Activated T-cell treated with anti-CD3 and anti-CD28 coated beads, Interleukin-2, amount 50 U/mL, for 72 hours (primary cell): ENCODE measurements around the gene TIRAP. TPM values are rescaled to one million over a fixed set of nuclear protein-coding genes. Genes with fewer than 3 reads are reported as not detected.
A peak's percentile ranks its signal among the peaks of the same experiment; 100 is the strongest.
"Not testable (repeated sequence)": the region's sequence is repeated elsewhere in the genome, so short reads cannot be mapped to it uniquely, and the experiment has no call there.

Experiments
- ATAC-seq, 2 donors: fragments of 150-1000 bp; cut with Tn5 transposase; replicated peaks in 1 of 2; 2 replicates each; pipeline ENCODE4 v1.10.0; 2021; ENCODE audit warnings: moderate library complexity in 2 of 2, mild to moderate bottlenecking in 1 of 2
- DNase-seq, 2 donors: peaks; one replicate each; pipeline ENCODE4 v3.0.0; 2021 to 2022; ENCODE audit warnings: mixed read lengths in 1 of 2
- H3K27ac Mint-ChIP-seq: one replicate; pipeline ENCODE4 v1.8.0; 2022; ENCODE audit warnings: mild to moderate bottlenecking, moderate library complexity, mixed read lengths
- H3K27me3 Mint-ChIP-seq: one replicate; pipeline ENCODE4 v1.8.0; 2022; ENCODE audit warnings: low read depth, mixed read lengths
- H3K36me3 Mint-ChIP-seq, 2 donors: one replicate each; pipeline ENCODE4 v1.8.0; 2022; ENCODE audit warnings: mixed read lengths in 2 of 2, mild to moderate bottlenecking in 1 of 2; ENCODE audit not compliant: insufficient read depth in 2 of 2
- H3K4me1 Mint-ChIP-seq: one replicate; pipeline ENCODE4 v1.8.0; 2022; ENCODE audit warnings: low read depth, mixed read lengths
- H3K4me3 Mint-ChIP-seq, 2 donors: one replicate each; pipeline ENCODE4 v1.8.0; 2022; ENCODE audit warnings: mild to moderate bottlenecking in 2 of 2, mixed read lengths in 2 of 2, moderate library complexity in 2 of 2
- H3K9me3 Mint-ChIP-seq, 2 donors: one replicate each; pipeline ENCODE4 v1.8.0; 2022; ENCODE audit warnings: mixed read lengths in 2 of 2
- total RNA-seq, 2 donors: library from RNA; stranded (reverse); gene quantifications; one replicate each; pipeline ENCODE4 v1.2.3, GENCODE V29; 2022

The TIRAP gene
- total RNA-seq, 2 donors from 2014 or later, result 14.0 to 15.2 TPM

GRCh38 chr11:126297004-126297403 lies 14.1 kb downstream of the TIRAP start:
- H3K27ac Mint-ChIP-seq, result peak overlapping the region; percentile 17
- H3K27me3 Mint-ChIP-seq, result no peaks in the 10 kb centered on the region

GRCh38 chr11:126303623-126304456 lies 20.9 kb downstream of the TIRAP start, which contains the start of gene DCPS:
DCPS (plus strand) TSS chr11:126304060; CDS start chr11:126304081, 21 bp downstream.
- peak within 1 kb of the TSS; percentile 93 to 97 for H3K4me3 Mint-ChIP-seq

More at GRCh38 chr11:126297004-126297403, 14.1 kb downstream of the TIRAP start:
- no peaks in the 10 kb centered on the region for H3K9me3 Mint-ChIP-seq
- H3K4me3 Mint-ChIP-seq, result no peak overlapping the region
- H3K36me3 Mint-ChIP-seq, result peaks cover 4 to 5% of the 10 kb centered on the region in 2 donors
- DNase-seq (no peak), ATAC-seq (no peak)
- H3K4me1 Mint-ChIP-seq, result peaks cover 10% of the 10 kb centered on the region

GRCh38 chr11:126304457-126305075 lies 21.7 kb downstream of the TIRAP start:
- H3K36me3 Mint-ChIP-seq, result peaks cover 5 to 6% of the 10 kb centered on the region in 2 donors
- DNase-seq, result no peak

More at GRCh38 chr11:126303623-126304456, 20.9 kb downstream of the TIRAP start, which contains the start of gene DCPS:
- Mint-ChIP-seq H3K27me3 (no peaks in the 10 kb centered on the region), H3K27ac (peak within 1 kb of the TSS; percentile 99), H3K36me3 (peaks cover 5 to 6% of the 10 kb centered on the region in 2 donors), H3K9me3 (no peaks in the 10 kb centered on the region), H3K4me1 (peaks cover 51% of the 10 kb centered on the region)
- peak; percentile 90 to 93 for DNase-seq
- ATAC-seq, result peak; percentile 95 to 96

GRCh38 chr11:126305699-126306098 lies 22.8 kb downstream of the TIRAP start:
- Mint-ChIP-seq H3K4me3 (peak overlapping the region; percentile 79 to 93), H3K27ac (peak overlapping the region; percentile 72), H3K4me1 (peaks cover 57% of the 10 kb centered on the region), H3K36me3 (peaks cover 5 to 9% of the 10 kb centered on the region in 2 donors), H3K27me3 (no peaks in the 10 kb centered on the region), H3K9me3 (no peaks in the 10 kb centered on the region)
- ATAC-seq, result peak; percentile 63 to 68
- peak; percentile 34 to 35 for DNase-seq

More at GRCh38 chr11:126304457-126305075, 21.7 kb downstream of the TIRAP start:
- no peak for ATAC-seq
- peak overlapping the region; percentile 99 for H3K27ac Mint-ChIP-seq
- no peaks in the 10 kb centered on the region for H3K27me3 Mint-ChIP-seq
- H3K4me1 Mint-ChIP-seq, result peaks cover 51% of the 10 kb centered on the region
- H3K9me3 Mint-ChIP-seq, result no peaks in the 10 kb centered on the region
- H3K4me3 Mint-ChIP-seq, result peak overlapping the region; percentile 93 to 97

- ATAC-seq (no peak), DNase-seq (no peak)
- H3K4me1 Mint-ChIP-seq, result peaks cover 54% of the 10 kb centered on the region
- peaks cover 5 to 13% of the 10 kb centered on the region in 2 donors for H3K36me3 Mint-ChIP-seq
- no peak overlapping the region for H3K27ac Mint-ChIP-seq
- H3K9me3 Mint-ChIP-seq, result no peaks in the 10 kb centered on the region
- H3K4me3 Mint-ChIP-seq, result no peak overlapping the region
- no peaks in the 10 kb centered on the region for H3K27me3 Mint-ChIP-seq
These were observed 24.8 kb downstream of the TIRAP start for GRCh38 chr11:126307706-126308105.

GRCh38 chr11:126308271-126308671 lies 25.4 kb downstream of the TIRAP start:
- no peak for ATAC-seq
- no peak overlapping the region for H3K27ac Mint-ChIP-seq
- peaks cover 48% of the 10 kb centered on the region for H3K4me1 Mint-ChIP-seq
- no peaks in the 10 kb centered on the region for H3K9me3 Mint-ChIP-seq
- no peak for DNase-seq
- H3K36me3 Mint-ChIP-seq, result peaks cover 5 to 13% of the 10 kb centered on the region in 2 donors
- H3K27me3 Mint-ChIP-seq, result no peaks in the 10 kb centered on the region
- H3K4me3 Mint-ChIP-seq, result no peak overlapping the region

- H3K9me3 Mint-ChIP-seq, DNase-seq, H3K27me3 Mint-ChIP-seq, H3K4me3 Mint-ChIP-seq, ATAC-seq, H3K27ac Mint-ChIP-seq: not testable (repeated sequence)
- H3K4me1 Mint-ChIP-seq, result peaks cover 44% of the 10 kb centered on the region
- peaks cover 5 to 14% of the 10 kb centered on the region in 2 donors for H3K36me3 Mint-ChIP-seq
These were observed 25.9 kb downstream of the TIRAP start for GRCh38 chr11:126308771-126309170.

GRCh38 chr11:126310200-126310991 lies 27.5 kb downstream of the TIRAP start:
- ATAC-seq (peak; percentile 65 to 71), DNase-seq (peak; percentile 61 to 65)
- Mint-ChIP-seq H3K36me3 (peaks cover 6 to 21% of the 10 kb centered on the region in 2 donors), H3K27ac (no peak overlapping the region), H3K4me1 (peaks cover 28% of the 10 kb centered on the region), H3K9me3 (no peaks in the 10 kb centered on the region), H3K4me3 (no peak overlapping the region), H3K27me3 (no peaks in the 10 kb centered on the region)

- DNase-seq (no peak), ATAC-seq (no peak)
- Mint-ChIP-seq H3K4me1 (peaks cover 22% of the 10 kb centered on the region), H3K27ac (no peak overlapping the region), H3K36me3 (peaks cover 3 to 18% of the 10 kb centered on the region in 2 donors), H3K4me3 (no peak overlapping the region), H3K27me3 (no peaks in the 10 kb centered on the region), H3K9me3 (no peaks in the 10 kb centered on the region)
These were observed 28.1 kb downstream of the TIRAP start for GRCh38 chr11:126310992-126311310.

GRCh38 chr11:126311401-126312291 lies 28.8 kb downstream of the TIRAP start:
- no peak for DNase-seq
- Mint-ChIP-seq H3K27ac (no peak overlapping the region), H3K4me3 (no peak overlapping the region), H3K36me3 (peaks cover 6 to 25% of the 10 kb centered on the region in 2 donors), H3K9me3 (no peaks in the 10 kb centered on the region), H3K4me1 (peaks cover 17% of the 10 kb centered on the region), H3K27me3 (no peaks in the 10 kb centered on the region)
- no peak for ATAC-seq

GRCh38 chr11:126312961-126313360 lies 30.1 kb downstream of the TIRAP start:
- DNase-seq (no peak), ATAC-seq (no peak)
- Mint-ChIP-seq H3K27me3 (no peaks in the 10 kb centered on the region), H3K4me3 (no peak overlapping the region), H3K36me3 (peaks cover 8 to 26% of the 10 kb centered on the region in 2 donors), H3K4me1 (peaks cover 18% of the 10 kb centered on the region), H3K9me3 (no peaks in the 10 kb centered on the region), H3K27ac (no peak overlapping the region)

- Mint-ChIP-seq H3K4me1 (peaks cover 26% of the 10 kb centered on the region), H3K27ac (no peak overlapping the region), H3K9me3 (no peaks in the 10 kb centered on the region), H3K4me3 (no peak overlapping the region), H3K36me3 (peaks cover 8 to 26% of the 10 kb centered on the region in 2 donors), H3K27me3 (no peaks in the 10 kb centered on the region)
- DNase-seq, result no peak
- ATAC-seq, result no peak
These were observed 30.9 kb downstream of the TIRAP start for GRCh38 chr11:126313826-126314225.
